WTC11 (cell line): Measurements from ENCODE around the gene LYG2.

Experiments
- IRF2 ChIP-seq: sonication (generic); formaldehyde crosslinking; IDR thresholded peaks from 2 replicates; pipeline ENCODE4 v1.8.0; 2022; ENCODE audit warnings: low read depth, missing genetic modification reagents, borderline replicate concordance
- TEAD1 ChIP-seq: sonication (generic); formaldehyde crosslinking; IDR thresholded peaks from 2 replicates; pipeline ENCODE4 v1.8.0; 2022; ENCODE audit warnings: mild to moderate bottlenecking, missing genetic modification reagents

DNA sequence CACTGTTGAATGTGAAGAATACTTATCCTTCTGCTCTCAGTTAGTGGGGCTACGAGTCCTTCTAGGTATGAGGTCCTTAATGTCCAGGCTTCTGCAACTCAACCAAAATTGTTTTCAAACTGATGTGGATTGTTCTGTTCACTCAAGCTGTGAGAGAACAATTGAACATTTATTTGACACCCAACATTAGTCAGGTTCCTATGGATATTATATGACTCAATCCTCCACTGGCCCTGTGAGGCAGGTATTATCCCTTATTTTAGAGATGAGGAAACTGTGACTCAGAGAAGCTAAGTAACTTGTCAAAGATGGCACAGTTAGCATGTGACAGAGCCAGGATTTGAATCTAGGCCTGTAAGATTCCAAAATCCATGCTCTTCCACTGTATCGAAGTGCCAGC lies 1.2 kb upstream of the LYG2 start:
- TF ChIP-seq TEAD1 (CRISPR knock-in tag): no peak
- no peak for TF ChIP-seq IRF2 (CRISPR knock-in tag)
